Psoas muscle (tissue), 8 donors: Measurements from ENCODE around the gene CENPX. TPM values are rescaled to one million over a fixed set of nuclear protein-coding genes. Genes with fewer than 3 reads are reported as not detected.

ENCODE experiments used
- ATAC-seq, 4 donors: fragments of 200-7000 bp; cut with Tn5 transposase; one replicate each; pipeline ENCODE4 v1.9.1; 2020; ENCODE audit warnings: moderate library complexity in 3 of 4, mild to moderate bottlenecking in 2 of 4
- DNase-seq, 2 donors: peaks; one replicate each; pipeline ENCODE4 v3.0.0-alpha.2; 2020
- H3K27ac ChIP-seq: fragments of 200-600 bp; one replicate; pipeline ENCODE4 v1.8.0; 2022
- H3K27me3 ChIP-seq, 3 donors: fragments of 200-600 bp in 1 of 3; one replicate each; pipeline versions ENCODE4 v1.6.1 to v1.8.0; 2013 to 2022; ENCODE audit warnings: low read length in 2 of 3, mild to moderate bottlenecking in 2 of 3, moderate library complexity in 1 of 3; ENCODE audit not compliant: insufficient read depth in 3 of 3
- H3K36me3 ChIP-seq, 2 donors: fragments of 200-600 bp in 1 of 2; one replicate each; pipeline versions ENCODE4 v1.6.1 to v1.8.0; 2013 to 2022; ENCODE audit warnings: low read depth in 1 of 2, mild to moderate bottlenecking in 1 of 2, moderate library complexity in 1 of 2; ENCODE audit not compliant: insufficient read depth in 1 of 2
- H3K4me1 ChIP-seq: fragments of 200-600 bp; one replicate; pipeline ENCODE4 v1.8.0; 2022
- H3K4me3 ChIP-seq: fragments of 200-600 bp; one replicate; pipeline ENCODE4 v1.8.0; 2022; ENCODE audit warnings: mild to moderate bottlenecking
- H3K9me3 ChIP-seq: fragments of 200-600 bp; one replicate; pipeline ENCODE4 v1.8.0; 2022
- CTCF ChIP-seq: fragments of 200-600 bp; IDR thresholded peaks from one replicate; pipeline ENCODE4 v1.8.0; 2022; ENCODE audit warnings: antibody characterized with exemption
- WGBS, 3 donors: extraction: QIAGEN DNeasy Blood & Tissue Kit; methylation state at CpG; one replicate each; pipeline versions ENCODE4 v1.1.6 to v1.1.7; 2013; 5-methylcytosine and 5-hydroxymethylcytosine counted together
- intact Hi-C, 2 donors: fragments of 100-400 bp; cut with DNase I; formaldehyde crosslinking; loops; one replicate each; pipeline versions ENCODE4 v1.11.0 to v1.14.2; 2022
- polyA plus RNA-seq, 3 donors: library from polyadenylated mRNA; stranded (reverse); fragments of 200-250 nt; gene quantifications; one replicate each; pipeline ENCODE4 v1.2.3, GENCODE V29; 2013
- total RNA-seq, 4 donors: library from RNA; stranded (reverse); fragmentation: NEBNext Ultra II Directional in 2 of 4; extraction: Animal tissue kit (Norgen Biotek cat#: 25700) in 2 of 4; gene quantifications; one replicate each; pipeline versions ENCODE4 v1.2.1 to v1.2.4, GENCODE V29; 2021 to 2023
- donor health status: healthy with polysubstance abuse.
- donor health status: DM: no; HTN: no; CAD: no; lungs with moderate emphysema.
- donor health status: Bipolar disorder and iron deficiency.
- donor health status: healthy.
- donor health status: DM: yes; HTN: yes; CAD: no.
- donor health status: DM: no; HTN: no; CAD: no.
- donor health status: DM: no; HTN: no; CAD: no.
- donor health status: DM: yes; HTN: yes; CAD: no.

The CENPX gene
- total and polyA plus RNA-seq, 7 donors = 15.9 to 79.4 (median 24.6) TPM

GRCh38 chr17:82028246-82028645, 5.6 kb upstream of the CENPX start:
- ATAC-seq (no peak), DNase-seq (no peak)
- intact Hi-C loops = loop anchor here in 1 of 2 donors (5.0 kb wide), 1 partner anchor 304 kb away; the partner anchor contains the start of gene SECTM1
- Histone ChIP-seq H3K36me3 (no peaks in the 10 kb centered on the region), H3K4me3 (no peak overlapping the region), H3K4me1 (peaks cover 24% of the 10 kb centered on the region), H3K9me3 (no peaks in the 10 kb centered on the region), H3K27ac (no peak overlapping the region), H3K27me3 (peaks cover 0 to 17% (median 0%) of the 10 kb centered on the region in 3 donors)
- no peak for TF ChIP-seq CTCF
- 96 to 97% (median 96%) methylated on average over 12 to 13 of the region's 13 CpGs for WGBS, 3 donors

DNA sequence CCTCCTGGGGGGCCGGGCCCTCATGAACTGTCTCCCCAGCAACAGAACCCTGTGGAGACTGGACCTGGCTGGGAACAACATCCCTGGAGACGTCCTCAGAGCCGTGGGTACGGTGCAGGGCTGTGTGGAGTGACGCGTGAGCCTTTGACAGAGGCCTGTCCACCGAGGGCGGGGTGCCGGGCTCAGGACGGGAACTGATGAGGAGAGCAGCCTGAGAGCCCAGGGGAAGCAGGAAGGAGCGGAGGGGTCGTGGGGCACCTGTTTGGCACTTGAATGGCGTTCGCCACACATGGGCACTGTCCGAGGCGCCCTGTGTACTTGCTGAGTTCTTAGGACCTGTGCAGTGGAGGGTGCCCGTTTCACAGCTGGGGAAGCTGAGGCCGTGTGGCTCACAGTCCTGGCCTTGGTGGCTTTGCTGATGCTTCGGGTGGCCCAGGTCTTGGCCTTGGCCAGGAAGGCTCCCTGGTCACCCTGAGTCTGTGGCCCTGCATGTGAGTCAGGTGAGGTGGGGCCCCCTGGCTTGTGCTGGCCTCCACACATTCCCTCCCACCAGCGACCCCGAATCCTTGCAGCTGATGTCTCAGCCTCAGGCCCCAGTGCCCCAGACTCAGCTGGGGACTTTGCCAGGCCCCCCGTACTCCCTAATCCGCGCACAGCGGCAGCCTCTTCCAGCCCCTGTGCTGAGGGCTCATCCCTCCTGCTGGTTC, 2.9 kb upstream of the CENPX start:
- Histone ChIP-seq H3K27ac (no peak overlapping the region), H3K9me3 (no peaks in the 10 kb centered on the region), H3K27me3 (no peaks in the 10 kb centered on the region), H3K4me3 (no peak overlapping the region), H3K4me1 (peaks cover 29% of the 10 kb centered on the region), H3K36me3 (no peaks in the 10 kb centered on the region)
- ATAC-seq = no peak
- intact Hi-C loops = loop anchor here in 1 of 2 donors (5.0 kb wide), 1 partner anchor 307 kb away; the partner anchor contains the start of gene SECTM1
- no peak for TF ChIP-seq CTCF
- WGBS, 3 donors = 93 to 96% (median 94%) methylated on average over 25 of the region's 25 CpGs
- DNase-seq = no peak

DNA sequence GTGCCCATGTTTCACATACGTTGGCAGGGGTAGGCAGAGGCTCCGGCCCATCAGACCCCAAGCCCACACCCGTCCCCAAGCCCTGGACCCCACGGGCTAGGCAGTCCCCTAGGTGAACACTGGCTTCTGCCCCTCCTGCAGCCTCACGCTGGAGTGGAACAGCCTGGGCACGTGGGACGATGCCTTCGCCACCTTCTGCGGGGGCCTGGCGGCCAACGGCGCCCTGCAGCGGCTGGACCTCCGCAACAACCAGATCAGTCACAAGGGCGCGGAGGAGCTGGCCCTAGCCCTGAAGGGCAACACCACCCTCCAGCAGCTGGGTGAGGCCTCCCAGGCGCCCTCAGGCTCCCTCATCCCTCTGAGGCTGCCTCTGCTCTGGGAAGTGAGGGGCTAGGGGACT, 2.2 kb upstream of the CENPX start:
- H3K4me1 ChIP-seq = peaks cover 26% of the 10 kb centered on the region
- no peaks in the 10 kb centered on the region for H3K36me3 ChIP-seq
- DNase-seq (no peak), ATAC-seq (no peak)
- 95 to 97% (median 95%) methylated on average over 17 of the region's 17 CpGs for WGBS, 3 donors
- H3K27ac ChIP-seq = no peak overlapping the region
- H3K9me3 ChIP-seq = no peaks in the 10 kb centered on the region
- intact Hi-C loops = loop anchor here in 1 of 2 donors (5.0 kb wide), 1 partner anchor 307 kb away; the partner anchor contains the start of gene SECTM1
- no peak for TF ChIP-seq CTCF
- no peaks in the 10 kb centered on the region for H3K27me3 ChIP-seq
- no peak overlapping the region for H3K4me3 ChIP-seq

DNA sequence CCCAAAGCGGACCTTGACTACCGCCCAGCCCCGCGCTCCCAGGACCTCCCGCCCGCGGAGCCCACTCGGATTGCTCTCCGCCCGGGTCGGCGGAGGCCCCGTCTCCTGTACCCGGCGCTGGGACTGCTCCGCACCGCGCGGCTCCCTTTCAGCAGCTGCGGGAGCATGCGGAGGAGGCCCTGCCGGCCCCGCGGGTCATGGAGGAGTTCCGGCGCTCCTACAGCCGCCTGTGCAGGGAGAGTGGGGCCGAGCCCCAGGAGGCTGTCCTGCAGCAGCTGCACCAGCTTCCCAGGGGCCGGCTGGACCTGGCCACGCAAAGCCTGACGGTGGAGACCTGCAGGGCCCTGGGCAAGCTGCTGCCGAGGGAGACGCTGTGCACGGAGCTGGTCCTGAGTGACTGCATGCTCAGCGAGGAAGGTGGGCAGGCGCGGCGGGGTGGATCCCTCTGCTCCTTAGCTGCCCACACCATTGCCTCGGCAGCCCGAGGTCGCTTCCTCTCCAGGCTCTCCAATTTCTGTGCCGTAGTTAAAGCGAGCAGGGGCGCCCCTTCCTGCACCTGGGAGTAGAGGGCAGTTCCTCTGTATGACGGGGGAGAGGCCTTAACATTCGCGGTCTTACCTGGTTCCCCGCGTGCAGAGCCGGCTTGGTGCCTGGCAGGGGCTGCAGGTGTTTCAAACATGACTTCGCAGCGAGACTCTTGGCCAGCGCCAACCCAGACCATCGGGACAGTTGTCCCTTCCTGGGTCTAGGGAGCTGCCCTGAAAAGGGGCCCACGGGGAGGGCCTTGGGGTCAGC, 966 bp upstream of the CENPX start:
- Histone ChIP-seq H3K27me3 (no peaks in the 10 kb centered on the region), H3K27ac (peak overlapping the region; percentile 32), H3K9me3 (no peaks in the 10 kb centered on the region), H3K4me1 (peaks cover 34% of the 10 kb centered on the region), H3K36me3 (no peaks in the 10 kb centered on the region), H3K4me3 (peak overlapping the region; percentile 83)
- DNase-seq = no peak
- 6 to 7% (median 7%) methylated on average over 50 to 55 of the region's 55 CpGs for WGBS, 3 donors
- ATAC-seq = peak in 2 of 4 donors; percentile 0 to 1
- TF ChIP-seq CTCF = no peak
- intact Hi-C loops = no loop called here
